HepG2 (cell line): ENCODE data around the gene TBC1D32. TPM values are rescaled to one million over a fixed set of nuclear protein-coding genes. Genes with fewer than 3 reads are reported as not detected.

Source experiments
- AHR ChIP-seq: IDR thresholded peaks from 2 replicates; pipeline ENCODE4 v1.6.1; 2018; ENCODE audit warnings: missing genetic modification reagents, missing compliant biosample characterization
- AKNA ChIP-seq: sonication (generic); formaldehyde crosslinking; IDR thresholded peaks from 2 replicates; pipeline ENCODE4 v1.4.0; 2020; ENCODE audit warnings: missing genetic modification reagents, borderline replicate concordance
- ATM ChIP-seq: fragments of 450-650 bp; IDR thresholded peaks from 2 replicates; pipeline ENCODE4 v1.7.1; 2017; ENCODE audit warnings: mild to moderate bottlenecking, borderline replicate concordance
- DBP ChIP-seq: sonication (generic); formaldehyde crosslinking; IDR thresholded peaks from 2 replicates; pipeline ENCODE4 v1.4.0; 2020; ENCODE audit warnings: missing genetic modification reagents; ENCODE audit errors: not compliant biosample characterization
- ESRRA ChIP-seq: sonication (generic); formaldehyde crosslinking; IDR thresholded peaks from 2 replicates; pipeline ENCODE4 v1.5.1; 2020; ENCODE audit warnings: mild to moderate bottlenecking, low read depth, missing genetic modification reagents
- GMEB1 ChIP-seq: sonication (generic); formaldehyde crosslinking; IDR thresholded peaks from 2 replicates; pipeline ENCODE4 v1.5.1; 2020; ENCODE audit warnings: missing genetic modification reagents, mild to moderate bottlenecking, borderline replicate concordance
- IRF1 ChIP-seq: sonication (generic); formaldehyde crosslinking; IDR thresholded peaks from 2 replicates; pipeline ENCODE4 v1.4.0; 2020; ENCODE audit warnings: low read depth, mild to moderate bottlenecking, missing genetic modification reagents
- NKX3-1 ChIP-seq: sonication (generic); formaldehyde crosslinking; IDR thresholded peaks from 2 replicates; pipeline ENCODE4 v1.5.0; 2020; ENCODE audit warnings: missing genetic modification reagents
- NR2F1 ChIP-seq, 2 experiments: fragments of 450-650 bp in 1 of 2; formaldehyde crosslinking in 1 of 2; IDR thresholded peaks; 2 replicates each; pipeline versions ENCODE4 v1.5.0 to v1.6.1; 2016 to 2020; ENCODE audit warnings: mild to moderate bottlenecking in 1 of 2, missing compliant biosample characterization in 1 of 2, missing genetic modification reagents in 1 of 2, moderate library complexity in 1 of 2
- ZNF180 ChIP-seq: sonication (generic); formaldehyde crosslinking; IDR thresholded peaks from 2 replicates; pipeline ENCODE4 v1.4.0; 2020; ENCODE audit warnings: low read depth, missing genetic modification reagents, borderline replicate concordance
- ZNF414 ChIP-seq: sonication (generic); formaldehyde crosslinking; IDR thresholded peaks from 2 replicates; pipeline ENCODE4 v1.5.0; 2020; ENCODE audit warnings: missing genetic modification reagents
- ZNF607 ChIP-seq: sonication (generic); formaldehyde crosslinking; IDR thresholded peaks from 2 replicates; pipeline ENCODE4 v1.5.1; 2020; ENCODE audit warnings: missing genetic modification reagents, mild to moderate bottlenecking, borderline replicate concordance
- ZNF761 ChIP-seq: sonication (generic); formaldehyde crosslinking; conservative IDR thresholded peaks from 2 replicates; pipeline ENCODE4 v1.4.0; 2020; ENCODE audit warnings: mild to moderate bottlenecking, missing genetic modification reagents
- ZNF83 ChIP-seq: sonication (generic); formaldehyde crosslinking; IDR thresholded peaks from 2 replicates; pipeline ENCODE4 v1.4.0; 2020; ENCODE audit warnings: missing genetic modification reagents, mild to moderate bottlenecking, borderline replicate concordance
- polyA plus RNA-seq, 8 experiments: library from polyadenylated mRNA; depleted of rRNA in 3 of 8; stranded (reverse) in 7 of 8; unstranded in 1 of 8; fragments of >200 nt; fragmentation: Illumina TruSeq in 4 of 8; extraction: Trizol in 4 of 8; gene quantifications; 2 replicates each; pipeline versions ENCODE4 v1.2.1 to v1.2.3, GENCODE V29; 2011 to 2016; ENCODE audit warnings: low read depth in 4 of 8, missing spikeins in 1 of 8, mixed read lengths in 1 of 8; ENCODE audit not compliant: insufficient read depth in 1 of 8
- total RNA-seq, 5 experiments: library from RNA; depleted of rRNA; stranded (reverse); fragments of >200 nt; fragmentation: Illumina TruSeq; extraction: Trizol; gene quantifications; 2 replicates each; pipeline ENCODE4 v1.2.3, GENCODE V29; 2016; ENCODE audit warnings: low read depth in 1 of 5

TBC1D32 gene
- total and polyA plus RNA-seq, 2 of the 13 experiments (the other 11 are each of a cell fraction or from before 2014, with no cell fraction given) = 2.0 to 4.8 TPM

GRCh38 chr6:121335087-121336008 lies 1.1 kb upstream of the TBC1D32 start (continued):
- no peak; the same call in 1 of the 2 replicates for TF ChIP-seq AKNA
- no peak for TF ChIP-seq AHR (CRISPR knock-in tag)
- no peak for TF ChIP-seq ZNF761 (CRISPR knock-in tag)
- 0 out of 2 replicates have a peak, but pooled peaks have one; percentile 53 for TF ChIP-seq ZNF414 (CRISPR knock-in tag)
- TF ChIP-seq ESRRA = no peak
- no peak for TF ChIP-seq ZNF83 (CRISPR knock-in tag)
- no peak for TF ChIP-seq ATM
- TF ChIP-seq IRF1 (CRISPR knock-in tag) = no peak
- TF ChIP-seq GMEB1 (CRISPR knock-in tag) = no peak
- TF ChIP-seq ZNF180 (CRISPR knock-in tag) = no peak
- TF ChIP-seq NKX3-1 = 0 out of 2 replicates have a peak, but pooled peaks have one; percentile 4
- no peak for TF ChIP-seq NR2F1 (CRISPR knock-in tag; IDR thresholded peaks at IDR 0.05)
- no peak for TF ChIP-seq ZNF607 (CRISPR knock-in tag)
- no peak for TF ChIP-seq DBP (CRISPR knock-in tag)
